H54 (cell line): ENCODE measurements around the gene MTCL1.

Experiments
- DNase-seq: peaks from one replicate; pipeline ENCODE4 v3.0.0; 2011; ENCODE audit warnings: low spot score, mixed read lengths; ENCODE audit not compliant: insufficient read length
- FAIRE-seq: peaks from 3 replicates; lab custom pipeline; 2011; peaks lifted over from hg19 to GRCh38; lab: Jason Lieb, UNC
- POLR2A ChIP-seq: IDR thresholded peaks from 2 replicates; pipeline ENCODE4 v1.6.1; 2011; ENCODE audit warnings: low read depth, mild to moderate bottlenecking, low read length

MTCL1 gene

DNA sequence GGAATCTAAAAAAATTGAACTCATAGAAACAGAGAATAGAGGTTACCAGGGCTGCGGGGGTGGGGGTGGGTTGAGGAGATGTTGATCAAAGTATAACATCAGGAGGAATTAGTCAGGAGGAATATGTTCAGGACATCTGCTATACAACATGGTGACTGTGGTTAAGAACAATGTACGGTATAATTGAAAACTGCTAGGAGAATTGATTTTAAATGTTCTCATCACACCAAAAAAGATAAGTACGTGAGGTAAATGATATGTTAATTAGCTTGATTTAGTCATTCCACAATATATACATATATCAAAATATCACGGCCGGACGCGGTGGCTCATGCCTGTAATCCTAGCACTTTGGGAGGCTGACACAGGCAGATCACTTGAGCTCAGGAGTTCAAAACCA lies 140.2 kb downstream of the MTCL1 start:
- FAIRE-seq (no peak), DNase-seq (no peak)
- TF ChIP-seq POLR2A, result no peak

DNA sequence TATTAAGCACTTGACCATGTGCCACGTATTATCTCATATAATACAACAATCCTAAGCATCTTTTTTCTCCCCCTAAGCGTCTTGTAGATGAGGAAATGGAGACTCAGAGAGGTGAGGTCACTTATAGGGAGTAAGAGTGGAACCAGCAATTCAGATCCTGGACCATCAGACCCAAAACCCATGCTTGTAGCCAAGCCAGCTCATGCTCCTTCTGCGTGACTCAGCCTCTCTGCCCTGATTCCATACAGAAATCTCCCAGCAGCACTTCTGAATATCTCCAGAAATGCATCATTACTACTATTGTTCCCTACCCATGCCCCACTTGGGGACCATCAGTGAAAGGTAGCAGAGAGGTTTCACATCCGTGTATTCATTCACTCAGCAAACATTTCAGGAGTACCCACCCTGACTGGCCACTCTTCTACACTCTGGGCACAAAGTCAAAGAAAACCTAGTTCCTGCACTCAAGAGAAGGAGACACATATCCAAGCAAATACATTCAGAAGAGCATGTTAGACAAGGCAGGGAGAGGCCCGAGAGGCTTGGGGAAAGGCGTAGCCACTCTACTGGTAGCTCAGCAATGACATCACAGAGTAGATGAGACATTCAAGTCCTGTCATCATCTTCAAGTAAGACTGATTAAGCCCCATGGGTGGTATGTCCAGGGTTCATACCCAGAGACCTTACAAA lies 141.9 kb downstream of the MTCL1 start:
- DNase-seq, result no peak
- FAIRE-seq, result no peak
- no peak for TF ChIP-seq POLR2A

DNA sequence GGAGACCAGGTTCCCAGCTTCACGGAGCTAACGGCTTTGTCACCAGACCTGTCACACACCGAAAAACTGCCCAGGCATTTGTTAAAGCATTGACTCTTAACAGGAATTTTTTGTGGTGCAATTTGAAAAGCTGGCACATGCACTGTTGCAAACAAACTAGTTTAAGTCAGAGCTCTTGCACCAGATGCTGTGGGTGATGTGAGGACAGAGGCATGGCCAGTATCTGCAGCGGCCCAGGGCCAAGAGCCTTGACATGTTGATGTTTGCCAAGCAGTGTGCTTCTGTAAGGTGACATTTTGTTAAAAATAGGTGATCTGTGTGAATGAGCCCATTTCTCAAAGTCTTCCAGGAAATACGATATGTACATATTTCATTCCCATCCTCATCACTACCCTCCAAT lies 142.5 kb downstream of the MTCL1 start:
- DNase-seq, result no peak
- FAIRE-seq, result no peak
- no peak for TF ChIP-seq POLR2A

DNA sequence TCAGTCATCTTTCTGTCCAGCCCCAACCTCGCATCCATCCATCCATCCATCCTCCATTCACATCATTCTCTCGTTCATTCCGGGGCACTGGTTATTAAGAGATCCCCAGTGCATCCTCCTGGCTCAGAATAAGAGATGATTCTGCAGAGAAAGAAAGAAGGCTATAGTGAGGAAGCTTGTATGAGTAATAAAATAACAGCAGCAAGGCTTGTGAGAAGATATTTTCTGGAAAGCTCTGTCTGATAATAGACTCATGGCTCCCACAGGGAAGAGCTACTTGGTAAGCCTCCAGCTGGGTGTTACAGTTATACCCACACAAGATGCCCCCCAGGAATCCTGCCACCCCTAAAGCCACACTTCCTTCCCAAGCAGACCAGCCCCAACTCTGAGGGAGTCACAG lies 143.2 kb downstream of the MTCL1 start:
- DNase-seq (no peak), FAIRE-seq (no peak)
- no peak for TF ChIP-seq POLR2A

DNA sequence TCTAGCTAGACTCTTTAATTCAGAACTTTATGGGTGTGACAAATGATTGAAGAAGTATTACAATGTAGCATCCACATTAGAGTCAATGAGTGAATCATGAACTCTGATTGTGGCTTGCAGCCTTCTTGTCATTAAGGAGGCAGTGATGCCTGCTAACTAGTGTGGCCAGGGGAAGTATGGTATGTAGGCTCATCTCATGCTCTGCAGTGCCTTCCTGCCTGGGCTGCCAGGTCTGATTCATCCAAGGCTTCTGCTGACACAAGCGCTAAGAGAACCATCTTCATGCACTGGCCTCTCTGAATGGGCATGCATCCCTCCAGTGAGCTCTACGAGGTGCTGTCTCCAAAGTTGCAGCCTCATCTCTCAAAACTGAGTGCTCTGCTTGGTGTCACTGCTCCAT lies 144.3 kb downstream of the MTCL1 start:
- DNase-seq (no peak), FAIRE-seq (no peak)
- no peak for TF ChIP-seq POLR2A

DNA sequence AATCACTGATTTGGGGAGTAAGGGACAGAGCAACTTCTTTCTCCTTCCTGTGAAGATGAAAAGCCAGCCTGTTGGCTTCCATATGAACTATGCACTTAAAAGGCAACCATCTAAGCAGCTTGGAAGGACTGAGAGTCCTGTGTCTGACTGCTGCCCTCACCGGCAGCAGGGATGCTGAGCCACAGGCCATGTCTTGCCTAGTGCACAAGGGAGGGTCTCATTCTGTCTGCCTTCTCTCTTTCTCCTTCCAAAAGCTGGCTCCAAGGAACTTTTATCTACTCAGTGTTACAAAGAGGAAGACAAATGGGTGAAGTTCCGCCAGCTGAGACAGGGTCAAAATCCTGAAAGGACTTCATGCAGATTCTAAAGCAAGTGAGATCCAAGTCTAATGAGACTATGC lies 146.3 kb downstream of the MTCL1 start:
- FAIRE-seq, result no peak
- no peak for DNase-seq
- no peak for TF ChIP-seq POLR2A

DNA sequence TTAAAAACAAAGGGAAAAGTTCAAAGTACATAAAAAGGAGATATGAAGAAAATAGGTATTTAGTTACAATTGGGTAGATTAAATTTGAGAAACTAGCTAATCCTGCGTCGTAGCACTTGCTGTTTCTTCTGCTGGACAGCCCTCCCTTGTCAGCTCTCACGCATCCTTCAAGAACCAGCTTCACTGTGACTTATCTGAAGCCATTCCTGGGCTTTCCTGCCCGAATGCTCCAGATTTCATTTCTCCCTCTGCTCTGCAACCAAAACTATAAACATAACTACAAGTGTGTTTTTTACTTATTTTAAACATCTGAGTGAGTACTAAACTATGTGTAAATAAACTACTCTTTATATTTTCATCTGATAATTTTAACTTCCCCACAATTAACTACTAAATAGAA lies 149.2 kb downstream of the MTCL1 start:
- no peak for FAIRE-seq
- no peak for DNase-seq
- TF ChIP-seq POLR2A, result no peak

DNA sequence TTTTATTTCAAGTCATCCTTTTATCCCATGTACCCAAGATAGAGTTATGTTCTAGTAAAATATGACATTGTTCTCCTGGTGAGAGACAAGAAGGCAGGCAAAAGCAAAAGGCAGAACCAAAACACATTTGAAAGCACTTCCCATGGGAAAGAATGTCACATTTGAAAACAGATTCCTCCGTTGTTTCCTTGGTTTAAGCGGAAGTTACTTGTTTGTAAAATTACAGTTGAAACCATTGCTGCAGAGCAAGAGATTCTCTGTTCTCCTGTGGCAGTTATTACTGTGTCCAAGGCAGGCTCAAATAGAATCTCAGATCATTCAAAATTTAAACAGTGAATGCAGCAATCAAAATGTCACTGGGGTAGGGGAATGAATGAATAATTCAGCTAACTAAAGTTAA lies 149.6 kb downstream of the MTCL1 start:
- no peak for TF ChIP-seq POLR2A
- FAIRE-seq (no peak), DNase-seq (no peak)

DNA sequence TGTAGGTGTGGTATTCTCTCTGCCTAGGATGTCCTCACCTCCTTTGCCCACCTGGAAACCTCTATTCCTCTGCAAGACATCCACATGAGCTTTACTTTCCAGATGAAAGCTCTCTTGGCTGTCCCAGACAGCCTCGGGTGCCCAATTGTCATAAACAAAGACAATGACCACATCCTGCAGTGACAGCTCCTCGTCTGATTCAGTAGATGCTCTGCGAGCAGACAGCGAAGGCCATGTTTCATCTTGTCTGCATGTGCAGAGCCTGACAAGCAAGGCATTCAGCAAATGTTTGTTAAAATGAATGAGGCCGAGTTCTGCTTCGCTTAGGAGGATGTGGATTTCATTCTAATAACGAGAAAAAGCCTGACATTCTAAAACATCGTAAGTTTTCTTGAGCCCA lies 150.9 kb downstream of the MTCL1 start:
- FAIRE-seq (no peak), DNase-seq (no peak)
- TF ChIP-seq POLR2A, result no peak

DNA sequence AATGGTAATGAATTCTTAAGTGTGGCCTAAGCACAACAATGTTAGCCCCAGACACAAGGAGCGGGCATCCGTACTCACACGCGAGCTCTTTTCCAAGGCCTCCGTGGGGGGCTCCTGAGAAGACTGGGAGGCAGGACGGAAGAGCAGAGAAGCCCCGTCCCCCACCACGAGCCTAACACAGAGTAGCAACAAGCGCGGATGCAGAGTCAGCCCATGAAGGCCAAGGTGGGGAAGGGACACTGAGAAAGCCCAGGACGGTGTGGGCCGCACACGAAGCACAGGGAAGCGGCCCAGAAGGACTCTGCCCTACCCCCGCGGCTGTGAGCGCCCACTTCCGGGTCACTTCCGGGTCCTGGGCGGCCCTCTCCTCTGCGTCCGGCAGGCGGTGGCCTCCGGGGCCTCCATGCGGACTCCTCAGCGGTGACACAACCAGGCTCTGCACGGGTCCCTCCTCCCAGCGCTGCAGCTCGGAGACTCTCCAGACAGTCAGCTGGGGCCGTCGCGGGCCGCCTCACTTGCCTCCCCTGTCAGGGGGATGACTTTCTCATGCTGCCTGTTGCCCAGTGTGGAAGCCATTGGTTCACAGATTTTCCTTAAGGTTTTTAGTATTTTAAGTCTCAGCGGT lies 151.5 kb downstream of the MTCL1 start:
- no peak for FAIRE-seq
- no peak for TF ChIP-seq POLR2A
- no peak for DNase-seq

DNA sequence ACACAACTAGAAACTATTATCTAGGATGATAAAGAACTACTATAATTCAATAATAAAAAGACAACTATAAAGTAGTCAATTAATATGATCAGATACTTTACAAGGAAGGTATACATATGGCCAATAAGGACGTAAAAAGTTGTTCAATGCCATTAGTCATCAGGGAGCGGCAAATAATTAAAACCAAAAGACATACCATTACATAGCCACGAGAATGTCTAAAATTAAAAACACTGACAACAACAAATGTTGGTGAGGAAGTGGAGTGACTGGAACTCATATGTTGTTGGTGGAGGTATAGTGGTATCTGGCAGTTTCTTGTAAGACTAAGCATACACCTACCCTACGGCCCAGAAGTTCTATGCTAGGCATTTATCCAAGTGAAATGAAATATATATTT lies 152.4 kb downstream of the MTCL1 start:
- TF ChIP-seq POLR2A, result no peak
- DNase-seq (no peak), FAIRE-seq (no peak)

DNA sequence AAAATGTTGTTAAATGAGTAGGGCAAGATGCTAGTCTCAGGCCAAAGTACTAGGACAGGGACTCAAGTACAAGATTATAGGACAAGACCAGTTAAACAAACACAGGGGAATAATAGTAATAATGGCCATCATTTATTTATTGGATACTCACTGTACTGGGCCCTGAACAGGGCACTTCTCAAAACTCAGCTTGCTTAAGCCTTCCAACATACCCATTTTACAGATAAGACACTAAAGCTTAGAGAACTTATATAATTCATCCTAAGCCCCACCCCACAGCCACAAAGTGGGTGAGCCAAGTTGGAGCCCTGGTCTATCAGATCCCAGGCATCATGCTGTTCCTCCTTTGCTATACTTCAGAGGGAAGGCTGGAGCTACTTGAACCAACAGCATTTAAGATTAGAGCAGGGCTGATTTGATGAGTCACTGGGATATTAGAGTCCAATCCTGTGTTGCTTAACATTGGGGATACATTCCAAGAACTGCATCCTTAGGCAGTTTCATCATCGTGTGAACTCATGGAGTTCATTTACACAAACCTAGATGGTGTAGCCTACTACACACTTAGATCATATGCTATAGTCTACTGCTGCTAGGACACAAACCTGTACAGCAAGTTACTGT lies 153.6 kb downstream of the MTCL1 start:
- no peak for TF ChIP-seq POLR2A
- peak; percentile 68 for DNase-seq
- FAIRE-seq, result peak; percentile 94

DNA sequence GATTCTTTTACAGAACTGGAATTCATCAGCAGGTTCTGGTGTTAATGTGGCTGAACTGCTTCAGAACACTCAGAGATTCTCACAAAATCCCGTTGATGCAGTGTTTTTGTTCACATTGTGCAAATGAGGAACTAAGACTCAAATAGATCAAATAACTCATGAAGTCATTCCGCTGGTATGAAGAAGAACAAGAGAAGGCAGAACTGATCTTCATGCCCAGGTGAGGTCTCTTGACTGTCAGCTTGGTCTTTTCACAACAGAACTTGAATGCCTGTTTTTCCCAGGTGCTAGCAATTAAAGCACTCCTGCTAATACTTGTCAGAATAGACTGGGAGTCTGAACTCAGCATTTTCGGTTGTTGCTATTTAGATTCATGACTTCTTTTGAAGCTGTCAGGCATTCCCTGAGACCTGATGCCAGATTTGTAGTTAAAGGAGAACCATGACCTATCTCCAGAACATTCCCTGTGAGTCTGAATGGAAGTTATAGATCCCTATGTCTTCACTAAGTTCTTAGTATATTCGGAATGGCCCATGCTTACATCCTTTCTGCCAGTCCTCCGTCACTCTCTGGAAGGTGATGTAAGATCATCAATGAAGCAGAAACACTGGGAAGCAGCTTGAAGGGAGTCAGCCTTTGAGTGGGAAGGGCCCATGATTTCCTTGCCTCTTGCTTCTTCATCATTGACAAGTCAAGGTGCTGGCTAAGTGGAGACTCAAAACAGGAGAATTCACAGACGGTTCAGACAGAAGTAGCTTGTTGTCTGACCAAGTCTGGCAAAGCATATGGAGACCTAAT lies 155.7 kb downstream of the MTCL1 start:
- FAIRE-seq (no peak), DNase-seq (no peak)
- no peak for TF ChIP-seq POLR2A

DNA sequence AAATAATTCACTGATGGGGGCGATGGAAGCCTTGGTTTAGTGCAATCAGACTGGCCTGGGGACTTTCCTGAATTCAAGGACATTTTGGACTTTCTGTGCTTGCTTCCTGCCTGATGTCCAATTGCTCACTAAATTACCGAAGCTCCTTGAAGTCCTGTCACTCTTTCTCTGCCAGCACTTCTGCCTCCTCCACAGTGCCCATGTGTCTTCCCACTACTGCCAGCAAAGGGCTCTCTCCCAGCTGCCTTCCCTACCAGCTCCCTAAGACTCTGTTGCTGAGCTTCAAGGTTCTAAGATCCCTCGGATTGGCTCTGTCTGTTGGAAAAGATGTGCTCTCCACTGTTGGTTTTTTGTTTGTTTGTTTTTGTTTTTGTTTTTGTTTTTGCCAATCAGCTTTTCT lies 158.1 kb downstream of the MTCL1 start:
- TF ChIP-seq POLR2A, result no peak
- FAIRE-seq, result no peak
- DNase-seq, result no peak
